ENCODE data around the gene MAEA. TPM values are rescaled to one million over a fixed set of nuclear protein-coding genes. Genes with fewer than 3 reads are reported as not detected.

MAEA gene
- total RNA-seq, 1 donor from 2014 or later: 24.5 TPM

- H3K36me3 ChIP-seq (ENCODE audit: control insufficient read depth in 3 of 3, insufficient read depth in 3 of 3, low read length in 3 of 3): peaks cover 4 to 10% (median 9%) of the 10 kb centered on the region in 3 donors
- no peaks in the 10 kb centered on the region for H3K27me3 ChIP-seq (ENCODE audit: control insufficient read depth in 3 of 3, insufficient read depth in 3 of 3, low read length in 3 of 3)
- H3K9ac ChIP-seq (ENCODE audit: low read depth in 1 of 3, low read length in 3 of 3): peak overlapping the region; percentile 84 to 94 (median 90)
- H3K4me3 ChIP-seq (ENCODE audit: low read length in 3 of 3): peak overlapping the region; percentile 75 to 84 (median 84)
- no peaks in the 10 kb centered on the region for H3K9me3 ChIP-seq (ENCODE audit: control insufficient read depth in 3 of 3, low read length in 3 of 3)
- peaks cover 43 to 61% (median 46%) of the 10 kb centered on the region in 3 donors for H3K4me1 ChIP-seq (ENCODE audit: control insufficient read depth in 3 of 3, insufficient read depth in 3 of 3, low read length in 3 of 3)
- peak overlapping the region; percentile 90 for H3K27ac ChIP-seq (ENCODE audit: low read depth, low read length)
Observed at GRCh38 chr4:1250527-1250812, 39.2 kb upstream of the MAEA start.

DNA sequence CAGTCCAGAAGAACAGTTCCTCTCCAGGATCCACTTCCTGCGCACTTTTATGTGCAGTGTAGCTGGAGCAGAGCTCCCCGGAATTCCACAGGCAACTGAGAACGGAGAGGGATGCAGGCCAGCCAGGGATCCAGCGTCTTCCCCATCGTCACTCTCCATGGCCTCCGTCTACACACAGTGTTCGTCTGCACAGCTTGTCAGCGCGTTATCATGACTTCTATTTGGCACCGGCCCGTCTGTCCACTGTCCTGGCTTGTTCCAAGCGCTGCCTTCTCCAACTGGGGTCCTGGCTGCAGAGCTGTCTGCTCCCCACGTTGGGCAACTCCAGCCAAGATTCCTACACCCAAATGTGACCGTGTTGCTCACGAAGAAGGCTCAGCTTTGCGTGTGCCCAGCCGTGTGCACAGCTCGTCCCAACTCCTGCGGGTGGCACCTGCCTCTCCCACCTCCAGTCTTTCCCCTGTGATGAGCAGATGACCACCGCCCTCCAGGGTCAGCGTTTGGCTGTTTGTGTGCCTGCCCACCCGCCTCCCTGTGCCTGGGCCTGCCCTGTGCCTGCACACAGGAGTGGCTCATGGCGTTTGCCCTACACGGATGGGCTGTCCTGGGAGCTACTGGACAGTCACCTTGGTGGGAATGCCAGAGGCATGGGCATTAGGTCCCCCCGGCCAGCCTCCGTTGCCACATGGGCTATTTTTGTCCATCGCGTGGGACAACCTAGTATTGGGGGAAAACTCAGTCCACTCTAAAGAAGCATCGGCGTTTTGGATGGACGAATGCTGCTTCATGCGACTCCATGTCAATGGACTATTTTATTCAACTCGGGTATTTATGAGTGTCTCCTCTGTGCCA lies 38.5 kb upstream of the MAEA start:
- Histone ChIP-seq H3K9ac (ENCODE audit: low read depth in 1 of 3, low read length in 3 of 3) (peak overlapping the region in 1 of 3 donors; percentile 33), H3K9me3 (ENCODE audit: control insufficient read depth in 3 of 3, low read length in 3 of 3) (no peaks in the 10 kb centered on the region), H3K36me3 (ENCODE audit: control insufficient read depth in 3 of 3, insufficient read depth in 3 of 3, low read length in 3 of 3) (peaks cover 4 to 10% (median 9%) of the 10 kb centered on the region in 3 donors), H3K4me1 (ENCODE audit: control insufficient read depth in 3 of 3, insufficient read depth in 3 of 3, low read length in 3 of 3) (peaks cover 36 to 54% (median 39%) of the 10 kb centered on the region in 3 donors), H3K4me3 (ENCODE audit: low read length in 3 of 3) (peak overlapping the region; percentile 14 to 84 (median 84)), H3K27me3 (ENCODE audit: control insufficient read depth in 3 of 3, insufficient read depth in 3 of 3, low read length in 3 of 3) (no peaks in the 10 kb centered on the region), H3K27ac (ENCODE audit: low read depth, low read length) (no peak overlapping the region)

- Histone ChIP-seq H3K27ac (ENCODE audit: low read depth, low read length) (no peak overlapping the region), H3K9me3 (ENCODE audit: control insufficient read depth in 3 of 3, low read length in 3 of 3) (no peaks in the 10 kb centered on the region), H3K36me3 (ENCODE audit: control insufficient read depth in 3 of 3, insufficient read depth in 3 of 3, low read length in 3 of 3) (peaks cover 4 to 10% (median 7%) of the 10 kb centered on the region in 3 donors), H3K27me3 (ENCODE audit: control insufficient read depth in 3 of 3, insufficient read depth in 3 of 3, low read length in 3 of 3) (no peaks in the 10 kb centered on the region), H3K4me1 (ENCODE audit: control insufficient read depth in 3 of 3, insufficient read depth in 3 of 3, low read length in 3 of 3) (peaks cover 31 to 48% (median 33%) of the 10 kb centered on the region in 3 donors), H3K9ac (ENCODE audit: low read depth in 1 of 3, low read length in 3 of 3) (no peak overlapping the region), H3K4me3 (ENCODE audit: low read length in 3 of 3) (no peak overlapping the region)
Observed at GRCh38 chr4:1251773-1252066, 38.0 kb upstream of the MAEA start.

DNA sequence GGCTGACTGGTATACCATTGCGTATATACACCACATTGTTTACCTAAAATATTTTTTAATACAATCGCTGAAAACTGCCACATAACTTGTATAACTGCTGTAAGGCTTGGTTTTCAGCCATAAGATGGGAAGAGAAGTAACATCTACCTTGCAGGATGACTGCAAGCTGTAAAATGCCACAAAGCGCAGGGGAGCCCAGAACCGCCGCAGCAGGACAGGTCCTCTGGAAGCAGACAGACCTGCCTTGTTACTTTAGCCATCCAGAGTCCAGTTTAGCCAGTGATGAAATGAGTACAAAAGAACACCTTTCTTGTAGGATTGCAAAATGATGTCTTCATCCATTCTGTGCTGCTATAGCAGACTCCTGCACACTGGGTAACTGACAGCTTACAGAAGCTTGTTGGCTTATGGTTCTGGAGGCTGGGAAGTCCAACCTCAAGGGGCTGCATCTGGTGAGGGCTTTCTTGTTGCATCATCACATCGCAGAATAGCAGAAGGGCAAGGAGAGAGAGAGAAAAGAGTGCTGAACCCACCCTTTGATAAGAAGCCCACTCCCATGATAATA lies 36.7 kb upstream of the MAEA start:
- no peaks in the 10 kb centered on the region for H3K27me3 ChIP-seq (ENCODE audit: control insufficient read depth in 3 of 3, insufficient read depth in 3 of 3, low read length in 3 of 3)
- no peak overlapping the region for H3K27ac ChIP-seq (ENCODE audit: low read depth, low read length)
- peaks cover 4 to 10% (median 7%) of the 10 kb centered on the region in 3 donors for H3K36me3 ChIP-seq (ENCODE audit: control insufficient read depth in 3 of 3, insufficient read depth in 3 of 3, low read length in 3 of 3)
- H3K4me3 ChIP-seq (ENCODE audit: low read length in 3 of 3): no peak overlapping the region
- peaks cover 23 to 40% (median 25%) of the 10 kb centered on the region in 3 donors for H3K4me1 ChIP-seq (ENCODE audit: control insufficient read depth in 3 of 3, insufficient read depth in 3 of 3, low read length in 3 of 3)
- no peaks in the 10 kb centered on the region for H3K9me3 ChIP-seq (ENCODE audit: control insufficient read depth in 3 of 3, low read length in 3 of 3)
- H3K9ac ChIP-seq (ENCODE audit: low read depth in 1 of 3, low read length in 3 of 3): peak overlapping the region in 1 of 3 donors; percentile 8

GRCh38 chr4:1253831-1254230 lies 35.9 kb upstream of the MAEA start:
- H3K36me3 ChIP-seq (ENCODE audit: control insufficient read depth in 3 of 3, insufficient read depth in 3 of 3, low read length in 3 of 3): peaks cover 4 to 10% (median 7%) of the 10 kb centered on the region in 3 donors
- H3K4me3 ChIP-seq (ENCODE audit: low read length in 3 of 3): no peak overlapping the region
- no peaks in the 10 kb centered on the region for H3K27me3 ChIP-seq (ENCODE audit: control insufficient read depth in 3 of 3, insufficient read depth in 3 of 3, low read length in 3 of 3)
- H3K9me3 ChIP-seq (ENCODE audit: control insufficient read depth in 3 of 3, low read length in 3 of 3): no peaks in the 10 kb centered on the region
- no peak overlapping the region for H3K9ac ChIP-seq (ENCODE audit: low read depth in 1 of 3, low read length in 3 of 3)
- H3K4me1 ChIP-seq (ENCODE audit: control insufficient read depth in 3 of 3, insufficient read depth in 3 of 3, low read length in 3 of 3): peaks cover 23 to 40% (median 25%) of the 10 kb centered on the region in 3 donors
- H3K27ac ChIP-seq (ENCODE audit: low read depth, low read length): no peak overlapping the region

DNA sequence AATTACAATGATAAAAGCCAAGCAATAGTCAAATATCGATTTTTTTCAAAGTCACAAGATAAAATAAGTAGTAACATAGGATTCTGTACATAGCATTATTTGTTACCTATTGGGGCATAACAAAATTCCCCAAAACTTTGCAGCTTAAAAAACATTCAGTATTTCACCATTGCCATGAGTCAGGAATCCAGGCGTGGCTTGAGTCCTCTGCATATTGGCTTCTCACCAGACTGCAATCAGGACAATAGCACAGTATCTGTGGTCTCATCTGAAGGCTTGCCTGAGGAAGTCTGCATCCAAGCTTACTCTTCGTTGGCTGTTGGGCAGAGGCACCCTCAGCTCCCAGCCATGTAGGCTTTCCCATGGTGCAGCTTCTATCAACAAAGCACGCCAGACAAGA lies 34.5 kb upstream of the MAEA start:
- H3K9me3 ChIP-seq (ENCODE audit: control insufficient read depth in 3 of 3, low read length in 3 of 3): no peaks in the 10 kb centered on the region
- no peak overlapping the region for H3K9ac ChIP-seq (ENCODE audit: low read depth in 1 of 3, low read length in 3 of 3)
- no peaks in the 10 kb centered on the region for H3K27me3 ChIP-seq (ENCODE audit: control insufficient read depth in 3 of 3, insufficient read depth in 3 of 3, low read length in 3 of 3)
- H3K4me3 ChIP-seq (ENCODE audit: low read length in 3 of 3): no peak overlapping the region
- peaks cover 4 to 10% (median 7%) of the 10 kb centered on the region in 3 donors for H3K36me3 ChIP-seq (ENCODE audit: control insufficient read depth in 3 of 3, insufficient read depth in 3 of 3, low read length in 3 of 3)
- peaks cover 17 to 35% (median 19%) of the 10 kb centered on the region in 3 donors for H3K4me1 ChIP-seq (ENCODE audit: control insufficient read depth in 3 of 3, insufficient read depth in 3 of 3, low read length in 3 of 3)
- no peak overlapping the region for H3K27ac ChIP-seq (ENCODE audit: low read depth, low read length)

DNA sequence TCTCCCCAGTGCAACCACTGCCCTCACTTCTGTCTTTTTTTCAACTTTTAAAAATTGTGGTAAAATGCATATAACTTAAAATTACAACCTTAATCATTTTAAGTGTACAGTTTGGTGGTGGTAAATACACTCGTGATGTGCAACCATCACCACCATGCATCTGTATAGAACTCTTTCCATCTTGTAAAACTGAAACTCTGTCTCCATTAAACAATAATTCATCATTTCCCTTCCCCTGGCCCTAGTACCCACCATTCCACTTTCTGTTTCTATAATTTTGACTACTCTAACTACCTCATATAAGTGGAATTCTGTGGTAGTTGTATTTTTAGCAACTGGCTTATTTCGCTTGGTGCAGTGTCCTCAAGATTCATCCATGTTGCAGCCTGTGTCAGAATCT lies 34.0 kb upstream of the MAEA start:
- no peak overlapping the region for H3K9ac ChIP-seq (ENCODE audit: low read depth in 1 of 3, low read length in 3 of 3)
- no peak overlapping the region for H3K27ac ChIP-seq (ENCODE audit: low read depth, low read length)
- H3K4me1 ChIP-seq (ENCODE audit: control insufficient read depth in 3 of 3, insufficient read depth in 3 of 3, low read length in 3 of 3): peaks cover 12 to 30% (median 13%) of the 10 kb centered on the region in 3 donors
- H3K9me3 ChIP-seq (ENCODE audit: control insufficient read depth in 3 of 3, low read length in 3 of 3): no peaks in the 10 kb centered on the region
- H3K27me3 ChIP-seq (ENCODE audit: control insufficient read depth in 3 of 3, insufficient read depth in 3 of 3, low read length in 3 of 3): no peaks in the 10 kb centered on the region
- peaks cover 4 to 10% (median 8%) of the 10 kb centered on the region in 3 donors for H3K36me3 ChIP-seq (ENCODE audit: control insufficient read depth in 3 of 3, insufficient read depth in 3 of 3, low read length in 3 of 3)
- no peak overlapping the region for H3K4me3 ChIP-seq (ENCODE audit: low read length in 3 of 3)

GRCh38 chr4:1258457-1258856 lies 31.2 kb upstream of the MAEA start:
- H3K4me1 ChIP-seq (ENCODE audit: control insufficient read depth in 3 of 3, insufficient read depth in 3 of 3, low read length in 3 of 3): peaks cover 0 to 4% (median 0%) of the 10 kb centered on the region in 3 donors
- peaks cover 0 to 2% (median 1%) of the 10 kb centered on the region in 3 donors for H3K36me3 ChIP-seq (ENCODE audit: control insufficient read depth in 3 of 3, insufficient read depth in 3 of 3, low read length in 3 of 3)
- no peak overlapping the region for H3K27ac ChIP-seq (ENCODE audit: low read depth, low read length)
- H3K4me3 ChIP-seq (ENCODE audit: low read length in 3 of 3): no peak overlapping the region
- H3K9ac ChIP-seq (ENCODE audit: low read depth in 1 of 3, low read length in 3 of 3): no peak overlapping the region
- no peaks in the 10 kb centered on the region for H3K27me3 ChIP-seq (ENCODE audit: control insufficient read depth in 3 of 3, insufficient read depth in 3 of 3, low read length in 3 of 3)
- H3K9me3 ChIP-seq (ENCODE audit: control insufficient read depth in 3 of 3, low read length in 3 of 3): no peaks in the 10 kb centered on the region

- no peaks in the 10 kb centered on the region for H3K4me1 ChIP-seq (ENCODE audit: control insufficient read depth in 3 of 3, insufficient read depth in 3 of 3, low read length in 3 of 3)
- H3K36me3 ChIP-seq (ENCODE audit: control insufficient read depth in 3 of 3, insufficient read depth in 3 of 3, low read length in 3 of 3): peaks cover 0 to 2% (median 0%) of the 10 kb centered on the region in 3 donors
- H3K27me3 ChIP-seq (ENCODE audit: control insufficient read depth in 3 of 3, insufficient read depth in 3 of 3, low read length in 3 of 3): no peaks in the 10 kb centered on the region
- H3K9ac ChIP-seq (ENCODE audit: low read depth in 1 of 3, low read length in 3 of 3): no peak overlapping the region
- no peak overlapping the region for H3K27ac ChIP-seq (ENCODE audit: low read depth, low read length)
- no peak overlapping the region for H3K4me3 ChIP-seq (ENCODE audit: low read length in 3 of 3)
- no peaks in the 10 kb centered on the region for H3K9me3 ChIP-seq (ENCODE audit: control insufficient read depth in 3 of 3, low read length in 3 of 3)
Observed at GRCh38 chr4:1259966-1260365, 29.7 kb upstream of the MAEA start.

GRCh38 chr4:1260418-1261106 lies 29.1 kb upstream of the MAEA start:
- no peak overlapping the region for H3K4me3 ChIP-seq (ENCODE audit: low read length in 3 of 3)
- H3K27ac ChIP-seq (ENCODE audit: low read depth, low read length): no peak overlapping the region

More at GRCh38 chr4:1260418-1261106, 29.1 kb upstream of the MAEA start:
- peaks cover 0 to 2% (median 0%) of the 10 kb centered on the region in 3 donors for H3K36me3 ChIP-seq (ENCODE audit: control insufficient read depth in 3 of 3, insufficient read depth in 3 of 3, low read length in 3 of 3)
- no peaks in the 10 kb centered on the region for H3K27me3 ChIP-seq (ENCODE audit: control insufficient read depth in 3 of 3, insufficient read depth in 3 of 3, low read length in 3 of 3)
- H3K9me3 ChIP-seq (ENCODE audit: control insufficient read depth in 3 of 3, low read length in 3 of 3): no peaks in the 10 kb centered on the region
- H3K9ac ChIP-seq (ENCODE audit: low read depth in 1 of 3, low read length in 3 of 3): no peak overlapping the region
- H3K4me1 ChIP-seq (ENCODE audit: control insufficient read depth in 3 of 3, insufficient read depth in 3 of 3, low read length in 3 of 3): no peaks in the 10 kb centered on the region

Measured in skeletal muscle tissue (tissue), 4 donors.